OCI-LY7 (cell line): ENCODE measurements around the gene SLC23A1.

Experiments
- CTCF ChIP-seq: fragments of 200-600 bp; sonication (generic); conservative IDR thresholded peaks from 2 replicates; pipeline ENCODE4 v1.5.1; 2014; ENCODE audit warnings: mild to moderate bottlenecking, antibody characterized with exemption, low read length, moderate library complexity, mixed read lengths
- EZH2phosphoT487 ChIP-seq: fragments of 200-600 bp; sonication (generic); IDR thresholded peaks from 2 replicates; pipeline ENCODE4 v1.6.1; 2018; ENCODE audit warnings: low read depth, borderline replicate concordance, mild to moderate bottlenecking, mixed run types, antibody characterized with exemption, low read length, moderate library complexity, mixed read lengths

GRCh38 chr5:139419226-139420192 lies 36.4 kb upstream of the SLC23A1 start:
- TF ChIP-seq CTCF (no peak), EZH2phosphoT487 (no peak)
